HG03103 (cell line): ENCODE measurements around the gene CHML.
"Not testable (repeated sequence)": the region's sequence is repeated elsewhere in the genome, so short reads cannot be mapped to it uniquely, and the experiment has no call there.

Source experiments
- ATAC-seq: cut with Tn5 transposase; IDR thresholded peaks from one replicate; pipeline ENCODE4 v1.9.1; 2021; ENCODE audit warnings: low read depth; ENCODE audit not compliant: unreplicated experiment

CHML gene

GRCh38 chr1:241640149-241640866 is at the start of gene CHML, which contains the start of gene OPN3:
Gene CHML, minus strand, starts transcription at chr1:241640369. Its CDS starts 4,603 bp downstream, at chr1:241635766.
Gene OPN3, minus strand, starts transcription at chr1:241640369. Its CDS starts 115 bp downstream, at chr1:241640254.
- peak; percentile 86 for ATAC-seq

- ATAC-seq = no peak
Observed at GRCh38 chr1:241688940-241689368, 48.8 kb upstream of the CHML start.

GRCh38 chr1:241684108-241684507 is 43.9 kb upstream of the CHML start:
- no peak for ATAC-seq

- ATAC-seq = no peak
Observed at GRCh38 chr1:241682921-241683320, 42.8 kb upstream of the CHML start.

- ATAC-seq = not testable (repeated sequence)
Observed at GRCh38 chr1:241681861-241682448, 41.8 kb upstream of the CHML start.

- no peak for ATAC-seq
Observed at GRCh38 chr1:241679961-241680360, 39.8 kb upstream of the CHML start.

- ATAC-seq = no peak
Observed at GRCh38 chr1:241679404-241679803, 39.2 kb upstream of the CHML start.

- no peak for ATAC-seq
Observed at GRCh38 chr1:241678536-241678935, 38.4 kb upstream of the CHML start.

GRCh38 chr1:241677201-241677600 is 37.0 kb upstream of the CHML start:
- peak; percentile 68 for ATAC-seq

- ATAC-seq = no peak
Observed at GRCh38 chr1:241675983-241676382, 35.8 kb upstream of the CHML start.

- ATAC-seq = no peak
Observed at GRCh38 chr1:241674805-241675384, 34.7 kb upstream of the CHML start.

- ATAC-seq = no peak
Observed at GRCh38 chr1:241672301-241672700, 32.1 kb upstream of the CHML start.

GRCh38 chr1:241666419-241666818 is 26.2 kb upstream of the CHML start:
- no peak for ATAC-seq

GRCh38 chr1:241660424-241660972 is 20.3 kb upstream of the CHML start:
- no peak for ATAC-seq

GRCh38 chr1:241659016-241659415 is 18.8 kb upstream of the CHML start:
- not testable (repeated sequence) for ATAC-seq

GRCh38 chr1:241658081-241658793 is 18.1 kb upstream of the CHML start:
- ATAC-seq = no peak

GRCh38 chr1:241654641-241655040 is 14.5 kb upstream of the CHML start:
- no peak for ATAC-seq

- no peak for ATAC-seq
Observed at GRCh38 chr1:241654019-241654418, 13.8 kb upstream of the CHML start.

- ATAC-seq = no peak
Observed at GRCh38 chr1:241652012-241652411, 11.8 kb upstream of the CHML start, which contains the start of gene WDR64. Gene WDR64, plus strand, starts transcription at chr1:241652281. Its CDS starts 204 bp downstream, at chr1:241652485.

- no peak for ATAC-seq
Observed at GRCh38 chr1:241648159-241648558, 8.0 kb upstream of the CHML start.

GRCh38 chr1:241647658-241648057 is 7.5 kb upstream of the CHML start:
- ATAC-seq = no peak
